Measurements from ENCODE around the gene FBXO10.
"Not testable (repeated sequence)": the region's sequence is repeated elsewhere in the genome, so short reads cannot be mapped to it uniquely, and the experiment has no call there.

DNA sequence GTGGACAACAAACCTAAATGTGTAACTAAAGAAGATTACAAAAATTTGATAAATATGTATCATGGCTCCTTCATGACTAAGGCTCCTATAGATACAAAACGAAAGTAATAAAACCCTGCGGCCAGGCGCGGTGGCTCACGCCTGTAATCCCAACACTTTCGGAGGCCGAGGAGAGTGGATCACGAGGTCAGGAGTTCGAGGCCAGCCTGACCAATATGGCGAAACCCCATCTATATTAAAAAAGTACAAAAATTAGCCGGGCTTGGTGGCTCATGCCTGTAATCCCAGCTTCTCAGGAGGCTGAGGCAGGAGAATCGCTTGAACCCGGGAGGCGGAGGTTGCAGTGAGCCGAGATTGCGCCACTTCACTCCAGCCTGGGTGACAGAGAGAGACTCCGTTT, 108.7 kb downstream of the FBXO10 start:
- not testable (repeated sequence) for TF ChIP-seq POLR2A, EP300 (IDR thresholded peaks at IDR 0.05)
- TF ChIP-seq, protein P1, sequence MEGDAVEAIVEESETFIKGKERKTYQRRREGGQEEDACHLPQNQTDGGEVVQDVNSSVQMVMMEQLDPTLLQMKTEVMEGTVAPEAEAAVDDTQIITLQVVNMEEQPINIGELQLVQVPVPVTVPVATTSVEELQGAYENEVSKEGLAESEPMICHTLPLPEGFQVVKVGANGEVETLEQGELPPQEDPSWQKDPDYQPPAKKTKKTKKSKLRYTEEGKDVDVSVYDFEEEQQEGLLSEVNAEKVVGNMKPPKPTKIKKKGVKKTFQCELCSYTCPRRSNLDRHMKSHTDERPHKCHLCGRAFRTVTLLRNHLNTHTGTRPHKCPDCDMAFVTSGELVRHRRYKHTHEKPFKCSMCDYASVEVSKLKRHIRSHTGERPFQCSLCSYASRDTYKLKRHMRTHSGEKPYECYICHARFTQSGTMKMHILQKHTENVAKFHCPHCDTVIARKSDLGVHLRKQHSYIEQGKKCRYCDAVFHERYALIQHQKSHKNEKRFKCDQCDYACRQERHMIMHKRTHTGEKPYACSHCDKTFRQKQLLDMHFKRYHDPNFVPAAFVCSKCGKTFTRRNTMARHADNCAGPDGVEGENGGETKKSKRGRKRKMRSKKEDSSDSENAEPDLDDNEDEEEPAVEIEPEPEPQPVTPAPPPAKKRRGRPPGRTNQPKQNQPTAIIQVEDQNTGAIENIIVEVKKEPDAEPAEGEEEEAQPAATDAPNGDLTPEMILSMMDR (IDR thresholded peaks at IDR 0.05), result not testable (repeated sequence)

Data from tibial nerve (tissue), 4 donors.